GM15510 (cell line): Measurements from ENCODE around the gene ZNF785.
A peak's percentile ranks its signal among the peaks of the same experiment; 100 is the strongest.

ENCODE experiments used
- POLR2A ChIP-seq: IDR thresholded peaks from 3 replicates; pipeline ENCODE4 v1.6.1; 2011; ENCODE audit warnings: borderline replicate concordance; ENCODE audit not compliant: insufficient read length; ENCODE audit errors: extremely low read depth

The ZNF785 gene

GRCh38 chr16:30585400-30586191 is at the start of gene ZNF785:
Gene ZNF785 (minus strand): TSS chr16:30585697. CDS start chr16:30585611, 86 bp downstream.
- peak; percentile 29 for TF ChIP-seq POLR2A

GRCh38 chr16:30633526-30633925 is 48.0 kb upstream of the ZNF785 start:
- no peak for TF ChIP-seq POLR2A

- TF ChIP-seq POLR2A, result no peak
These were observed 43.4 kb upstream of the ZNF785 start for GRCh38 chr16:30628628-30629540.

GRCh38 chr16:30626236-30626635 is 40.7 kb upstream of the ZNF785 start:
- TF ChIP-seq POLR2A, result no peak

- TF ChIP-seq POLR2A, result no peak
These were observed 38.2 kb upstream of the ZNF785 start for GRCh38 chr16:30623536-30624283.

GRCh38 chr16:30622455-30623032 is 37.0 kb upstream of the ZNF785 start:
- no peak for TF ChIP-seq POLR2A

- no peak for TF ChIP-seq POLR2A
These were observed 36.3 kb upstream of the ZNF785 start for GRCh38 chr16:30621765-30622164.

GRCh38 chr16:30620169-30620568 is 34.7 kb upstream of the ZNF785 start:
- TF ChIP-seq POLR2A, result no peak

- no peak for TF ChIP-seq POLR2A
These were observed 34.1 kb upstream of the ZNF785 start for GRCh38 chr16:30619638-30620037.

GRCh38 chr16:30619202-30619601 is 33.7 kb upstream of the ZNF785 start:
- TF ChIP-seq POLR2A, result no peak

- no peak for TF ChIP-seq POLR2A
These were observed 30.0 kb upstream of the ZNF785 start for GRCh38 chr16:30615358-30616091.

GRCh38 chr16:30609926-30610839 is 24.7 kb upstream of the ZNF785 start, which contains the start of gene ZNF689:
Gene ZNF689 (minus strand): TSS chr16:30610389. CDS start chr16:30610041, 348 bp downstream.
- TF ChIP-seq POLR2A, result peak; percentile 69

- TF ChIP-seq POLR2A, result no peak
These were observed 23.8 kb upstream of the ZNF785 start for GRCh38 chr16:30609002-30609925.
